ENCODE measurements around the gene EFR3B. TPM values are rescaled to one million over a fixed set of nuclear protein-coding genes. Genes with fewer than 3 reads are reported as not detected.

EFR3B gene
- total and polyA plus RNA-seq, 2 of the 4 experiments (the other 2 are of a cell fraction) = 0.38 to 0.90 TPM

DNA sequence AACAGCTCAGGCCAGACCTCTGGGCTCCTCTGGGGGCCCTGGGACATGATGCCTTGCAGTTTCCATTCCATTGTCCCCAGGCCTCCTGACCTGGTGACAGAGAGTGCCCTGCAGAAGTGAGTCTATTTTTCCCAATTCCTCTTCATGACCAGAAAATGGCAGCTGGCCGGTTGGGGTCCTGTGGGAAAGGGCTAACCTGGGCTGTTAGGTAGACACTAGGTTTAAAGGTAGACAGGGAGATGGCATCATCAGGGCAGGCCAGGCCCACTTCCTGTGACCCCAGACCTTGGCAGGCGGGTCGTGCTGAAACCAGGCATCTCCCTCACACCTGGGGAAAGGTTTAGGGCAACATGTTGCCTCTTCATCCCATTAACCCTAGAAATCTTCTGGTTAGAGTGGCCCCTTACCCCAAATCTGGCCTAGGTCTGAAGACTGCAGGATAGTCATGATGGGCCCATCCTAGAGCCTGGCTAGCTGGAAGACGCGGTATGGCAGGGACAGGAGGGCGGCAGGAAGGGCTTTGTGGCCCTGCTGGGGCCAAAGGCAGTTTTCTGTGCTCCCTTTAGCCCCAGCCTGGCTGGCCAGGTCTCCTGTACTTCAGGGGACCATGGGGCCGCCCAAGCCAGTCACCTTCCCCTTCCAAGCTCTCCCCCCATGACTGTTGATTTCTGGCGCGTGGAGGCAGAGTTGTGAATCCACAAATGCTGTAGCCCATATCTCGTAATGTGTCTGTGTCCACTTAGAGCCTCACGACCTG lies 116.4 kb downstream of the EFR3B start:
- no peak overlapping the region for H2BK15ac ChIP-seq (ENCODE audit: low read depth, low read length)
- H3K4me1 ChIP-seq (ENCODE audit: control insufficient read depth, insufficient read depth, low read length) = no peaks in the 10 kb centered on the region
- ATAC-seq (ENCODE audit: low read depth) = no peak
- no peak overlapping the region for H3K4me2 ChIP-seq (ENCODE audit: low read depth, low read length)
- intact Hi-C loops (cut with micrococcal nuclease) (no loop called here), dilution Hi-C loops (cut with HindIII; ENCODE audit: low sequenced_read_pairs, unreplicated experiment) (no loop called here), in situ Hi-C loops (cut with MboI; ENCODE audit: low sequenced_read_pairs) (no loop called here)
- no peaks in the 10 kb centered on the region for H3K79me1 ChIP-seq (ENCODE audit: low read depth in 1 of 2, low read length in 2 of 2)
- no peak overlapping the region for H2AFZ ChIP-seq (replicated peaks; ENCODE audit: low read length, poor library complexity)
- no peaks in the 10 kb centered on the region for H3K36me3 ChIP-seq (ENCODE audit: control insufficient read depth, insufficient read depth, low read length)
- 50% methylated on average over 1 of the region's 11 CpGs; no CpG with 5 or more reads in 1 of the 2 experiments for WGBS, 2 experiments (ENCODE audit: extremely low coverage in 2 of 2, insufficient read length in 1 of 2)
- H3K14ac ChIP-seq (replicated peaks; ENCODE audit: low read depth, low read length) = no peak overlapping the region
- H2BK20ac ChIP-seq (ENCODE audit: low read depth, low read length) = no peak overlapping the region
- H3K23ac ChIP-seq (ENCODE audit: low read depth, low read length) = no peak overlapping the region
- no TSS peak for BruUV-seq (replicated peaks)
- H4K91ac ChIP-seq (ENCODE audit: insufficient read depth, low read depth, low read length) = no peak overlapping the region
- POLR2A ChIA-PET (ENCODE audit: unreplicated experiment) = no interaction called here
- TF ChIP-seq, protein P1, sequence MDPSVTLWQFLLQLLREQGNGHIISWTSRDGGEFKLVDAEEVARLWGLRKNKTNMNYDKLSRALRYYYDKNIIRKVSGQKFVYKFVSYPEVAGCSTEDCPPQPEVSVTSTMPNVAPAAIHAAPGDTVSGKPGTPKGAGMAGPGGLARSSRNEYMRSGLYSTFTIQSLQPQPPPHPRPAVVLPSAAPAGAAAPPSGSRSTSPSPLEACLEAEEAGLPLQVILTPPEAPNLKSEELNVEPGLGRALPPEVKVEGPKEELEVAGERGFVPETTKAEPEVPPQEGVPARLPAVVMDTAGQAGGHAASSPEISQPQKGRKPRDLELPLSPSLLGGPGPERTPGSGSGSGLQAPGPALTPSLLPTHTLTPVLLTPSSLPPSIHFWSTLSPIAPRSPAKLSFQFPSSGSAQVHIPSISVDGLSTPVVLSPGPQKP (IDR thresholded peaks at IDR 0.05; ENCODE audit: borderline replicate concordance, low read depth, low read length) = no peak
- TF ChIP-seq NFE2L2 (IDR thresholded peaks at IDR 0.05; ENCODE audit: low read depth, low read length) (no peak), BHLHE40 (IDR thresholded peaks at IDR 0.05; ENCODE audit: low read depth, low read length) (no peak), FOS (IDR thresholded peaks at IDR 0.05; ENCODE audit: low read depth, low read length) (no peak), MXI1 (IDR thresholded peaks at IDR 0.05; ENCODE audit: borderline replicate concordance, low read depth, low read length) (no peak), CHD1 (IDR thresholded peaks at IDR 0.05; ENCODE audit: low read depth, low read length) (no peak), MAFK (IDR thresholded peaks at IDR 0.05; ENCODE audit: low read depth, low read length) (no peak), RAD21 (IDR thresholded peaks at IDR 0.05; ENCODE audit: low read length) (no peak), RFX5 (IDR thresholded peaks at IDR 0.05; ENCODE audit: low read depth, low read length) (no peak), RCOR1 (IDR thresholded peaks at IDR 0.05; ENCODE audit: insufficient replicate concordance, low read length) (no peak), CEBPB (IDR thresholded peaks at IDR 0.05; ENCODE audit: low read depth, low read length) (no peak)
- TF ChIP-seq, protein P2, sequence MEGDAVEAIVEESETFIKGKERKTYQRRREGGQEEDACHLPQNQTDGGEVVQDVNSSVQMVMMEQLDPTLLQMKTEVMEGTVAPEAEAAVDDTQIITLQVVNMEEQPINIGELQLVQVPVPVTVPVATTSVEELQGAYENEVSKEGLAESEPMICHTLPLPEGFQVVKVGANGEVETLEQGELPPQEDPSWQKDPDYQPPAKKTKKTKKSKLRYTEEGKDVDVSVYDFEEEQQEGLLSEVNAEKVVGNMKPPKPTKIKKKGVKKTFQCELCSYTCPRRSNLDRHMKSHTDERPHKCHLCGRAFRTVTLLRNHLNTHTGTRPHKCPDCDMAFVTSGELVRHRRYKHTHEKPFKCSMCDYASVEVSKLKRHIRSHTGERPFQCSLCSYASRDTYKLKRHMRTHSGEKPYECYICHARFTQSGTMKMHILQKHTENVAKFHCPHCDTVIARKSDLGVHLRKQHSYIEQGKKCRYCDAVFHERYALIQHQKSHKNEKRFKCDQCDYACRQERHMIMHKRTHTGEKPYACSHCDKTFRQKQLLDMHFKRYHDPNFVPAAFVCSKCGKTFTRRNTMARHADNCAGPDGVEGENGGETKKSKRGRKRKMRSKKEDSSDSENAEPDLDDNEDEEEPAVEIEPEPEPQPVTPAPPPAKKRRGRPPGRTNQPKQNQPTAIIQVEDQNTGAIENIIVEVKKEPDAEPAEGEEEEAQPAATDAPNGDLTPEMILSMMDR (conservative IDR thresholded peaks at IDR 0.05; ENCODE audit: low read depth, low read length) = no peak
- TF ChIP-seq, protein P3, sequence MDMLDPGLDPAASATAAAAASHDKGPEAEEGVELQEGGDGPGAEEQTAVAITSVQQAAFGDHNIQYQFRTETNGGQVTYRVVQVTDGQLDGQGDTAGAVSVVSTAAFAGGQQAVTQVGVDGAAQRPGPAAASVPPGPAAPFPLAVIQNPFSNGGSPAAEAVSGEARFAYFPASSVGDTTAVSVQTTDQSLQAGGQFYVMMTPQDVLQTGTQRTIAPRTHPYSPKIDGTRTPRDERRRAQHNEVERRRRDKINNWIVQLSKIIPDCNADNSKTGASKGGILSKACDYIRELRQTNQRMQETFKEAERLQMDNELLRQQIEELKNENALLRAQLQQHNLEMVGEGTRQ (IDR thresholded peaks at IDR 0.05; ENCODE audit: low read depth, low read length) = no peak
- no peak overlapping the region for H3K27ac ChIP-seq (ENCODE audit: insufficient read depth, low read length)
- no peak for DNase-seq
- no peak overlapping the region for H2BK5ac ChIP-seq (ENCODE audit: low read depth, low read length, poor library complexity, severe bottlenecking)
- H2BK120ac ChIP-seq (ENCODE audit: low read depth, low read length) = no peak overlapping the region
- no peaks in the 10 kb centered on the region for H4K20me1 ChIP-seq (ENCODE audit: insufficient read depth, low read length)
- H3K56ac ChIP-seq (ENCODE audit: extremely low read depth, insufficient read depth, low read length) = no peak overlapping the region
- no peak overlapping the region for H4K8ac ChIP-seq (ENCODE audit: low read depth in 2 of 2, low read length in 2 of 2)
- no peak overlapping the region for H3K4ac ChIP-seq (ENCODE audit: low read depth, low read length)
- peaks cover 10% of the 10 kb centered on the region for H3K27me3 ChIP-seq (ENCODE audit: control insufficient read depth, insufficient read depth, low read length)
- CTCF ChIA-PET = no interaction called here
- H3K18ac ChIP-seq (ENCODE audit: low read depth, low read length) = no peak overlapping the region
- H2AK9ac ChIP-seq (replicated peaks; ENCODE audit: low read depth, low read length, poor library complexity) = no peak overlapping the region
- H4K5ac ChIP-seq (ENCODE audit: low read depth, low read length) = no peak overlapping the region
- no peak overlapping the region for H3K4me3 ChIP-seq (ENCODE audit: insufficient read depth, low read depth, low read length)
- H3K9me1 ChIP-seq (ENCODE audit: insufficient read depth, low read length) = no peaks in the 10 kb centered on the region; the same call in 1 of the 2 replicates
- H2AK5ac ChIP-seq (ENCODE audit: low read depth, low read length) = no peak overlapping the region
- H3K9ac ChIP-seq (ENCODE audit: low read depth, low read length) = no peak overlapping the region
- peaks cover 6% of the 10 kb centered on the region; the same call in 1 of the 2 replicates for H3K9me3 ChIP-seq (ENCODE audit: control insufficient read depth, insufficient read depth, low read length)

Data from IMR-90 (cell line).